H1 (cell line): ENCODE measurements around the gene TP63.
"Not testable (repeated sequence)": the region's sequence is repeated elsewhere in the genome, so short reads cannot be mapped to it uniquely, and the experiment has no call there.

Experiments used
- GTF2F1 ChIP-seq: IDR thresholded peaks from 2 replicates; pipeline ENCODE4 v1.6.1; 2012; ENCODE audit warnings: low read depth, low read length, improper control_type of control experiment, borderline replicate concordance
- RAD21 ChIP-seq, 2 experiments: IDR thresholded peaks in 1 of 2; conservative IDR thresholded peaks in 1 of 2; 2 replicates each; pipeline ENCODE4 v1.6.1; 2011; ENCODE audit warnings: low read depth in 2 of 2, low read length in 2 of 2, improper control_type of control experiment in 1 of 2, inconsistent platforms in 1 of 2, mild to moderate bottlenecking in 1 of 2, moderate library complexity in 1 of 2
- SIRT6 ChIP-seq: IDR thresholded peaks from one replicate; pipeline ENCODE4 v1.7.1; 2012; ENCODE audit warnings: low read length, inconsistent platforms
- ZNF274 ChIP-seq: IDR thresholded peaks from 2 replicates; pipeline ENCODE4 v1.7.0; 2012; ENCODE audit warnings: low read length, borderline replicate concordance; ENCODE audit errors: extremely low read depth
- TF ChIP-seq, protein P1 (sequence below), 3 experiments: IDR thresholded peaks; 1 replicate in 2 of 3; 2 replicates in 1 of 3; pipeline versions ENCODE4 v1.5.1 to v1.6.1; 2011; ENCODE audit warnings: low read length in 3 of 3, mild to moderate bottlenecking in 3 of 3, inconsistent platforms in 2 of 3, low read depth in 1 of 3, moderate library complexity in 1 of 3; ENCODE audit not compliant: insufficient read depth in 1 of 3; ENCODE audit errors: control extremely low read depth in 1 of 3

DNA sequence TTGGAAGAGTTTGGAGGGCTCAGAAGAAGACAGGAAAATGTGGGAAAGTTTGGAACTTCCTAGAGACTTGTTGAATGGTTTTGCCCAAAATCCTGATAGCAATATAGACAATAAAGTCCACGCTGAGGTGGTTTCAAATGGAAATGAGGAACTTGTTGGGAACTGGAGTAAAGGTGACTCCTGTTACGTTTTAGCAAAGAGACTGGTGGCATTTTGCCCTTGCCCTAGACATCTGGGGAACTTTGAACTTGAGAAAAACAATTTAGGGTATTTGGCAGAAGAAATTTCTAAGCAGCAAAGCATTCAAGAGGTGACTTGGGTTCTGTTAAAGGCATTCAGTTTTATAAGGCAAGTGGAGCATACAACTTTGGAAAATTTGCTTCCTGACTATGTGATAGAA is 18.5 kb upstream of the TP63 start:
- TF ChIP-seq RAD21 (IDR thresholded peaks at IDR 0.05 in 1 of 2, conservative IDR thresholded peaks at IDR 0.05 in 1 of 2; ENCODE audit: low read depth in 2 of 2, low read length in 2 of 2); SIRT6; GTF2F1; ZNF274: not testable (repeated sequence)
- TF ChIP-seq, protein P1, sequence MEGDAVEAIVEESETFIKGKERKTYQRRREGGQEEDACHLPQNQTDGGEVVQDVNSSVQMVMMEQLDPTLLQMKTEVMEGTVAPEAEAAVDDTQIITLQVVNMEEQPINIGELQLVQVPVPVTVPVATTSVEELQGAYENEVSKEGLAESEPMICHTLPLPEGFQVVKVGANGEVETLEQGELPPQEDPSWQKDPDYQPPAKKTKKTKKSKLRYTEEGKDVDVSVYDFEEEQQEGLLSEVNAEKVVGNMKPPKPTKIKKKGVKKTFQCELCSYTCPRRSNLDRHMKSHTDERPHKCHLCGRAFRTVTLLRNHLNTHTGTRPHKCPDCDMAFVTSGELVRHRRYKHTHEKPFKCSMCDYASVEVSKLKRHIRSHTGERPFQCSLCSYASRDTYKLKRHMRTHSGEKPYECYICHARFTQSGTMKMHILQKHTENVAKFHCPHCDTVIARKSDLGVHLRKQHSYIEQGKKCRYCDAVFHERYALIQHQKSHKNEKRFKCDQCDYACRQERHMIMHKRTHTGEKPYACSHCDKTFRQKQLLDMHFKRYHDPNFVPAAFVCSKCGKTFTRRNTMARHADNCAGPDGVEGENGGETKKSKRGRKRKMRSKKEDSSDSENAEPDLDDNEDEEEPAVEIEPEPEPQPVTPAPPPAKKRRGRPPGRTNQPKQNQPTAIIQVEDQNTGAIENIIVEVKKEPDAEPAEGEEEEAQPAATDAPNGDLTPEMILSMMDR (IDR thresholded peaks at IDR 0.05; ENCODE audit: control extremely low read depth in 1 of 3, insufficient read depth in 1 of 3, low read depth in 1 of 3, low read length in 3 of 3) = not testable (repeated sequence)
